Measurements from ENCODE around the gene CDON.

The CDON gene

GRCh38 chr11:125954945-125955640 is 107.6 kb downstream of the CDON start:
- DNase-seq, result no peak

GRCh38 chr11:125954123-125954944 is 108.3 kb downstream of the CDON start:
- no peak for DNase-seq

GRCh38 chr11:125953401-125953935 is 109.2 kb downstream of the CDON start:
- DNase-seq, result no peak

- DNase-seq, result no peak
Measured at GRCh38 chr11:125952973-125953372, 109.7 kb downstream of the CDON start.

GRCh38 chr11:125952559-125952958 is 110.1 kb downstream of the CDON start:
- no peak for DNase-seq

- no peak for DNase-seq
Measured at GRCh38 chr11:125951731-125952130, 110.9 kb downstream of the CDON start.

GRCh38 chr11:125950696-125951651 is 111.7 kb downstream of the CDON start:
- no peak for DNase-seq

- no peak for DNase-seq
Measured at GRCh38 chr11:125950178-125950490, 112.5 kb downstream of the CDON start.

- DNase-seq, result no peak
Measured at GRCh38 chr11:125949271-125950177, 113.1 kb downstream of the CDON start.

GRCh38 chr11:125948278-125949051 is 114.2 kb downstream of the CDON start:
- no peak for DNase-seq

- DNase-seq, result no peak
Measured at GRCh38 chr11:125947419-125948277, 115.0 kb downstream of the CDON start.

GRCh38 chr11:125946712-125947418 is 115.8 kb downstream of the CDON start:
- no peak for DNase-seq

GRCh38 chr11:125945797-125946520 is 116.7 kb downstream of the CDON start, which contains the start of gene VSIG10L2:
TSS of gene VSIG10L2 (plus strand) at chr11:125946044. CDS start at chr11:125946056, 12 bp downstream.
- DNase-seq, result no peak

- DNase-seq, result no peak
Measured at GRCh38 chr11:125945011-125945796, 117.5 kb downstream of the CDON start.

- DNase-seq, result no peak
Measured at GRCh38 chr11:125944350-125945010, 118.2 kb downstream of the CDON start.

GRCh38 chr11:125943661-125944349 is 118.9 kb downstream of the CDON start:
- DNase-seq, result no peak
